Activated T-helper 1 cell treated with Interleukin-2 at 50 U/mL for 16 hours (primary cell): ENCODE data around the gene TMEM164.
"Not testable (repeated sequence)": the region's sequence is repeated elsewhere in the genome, so short reads cannot be mapped to it uniquely, and the experiment has no call there.

Experiments
- DNase-seq: peaks from one replicate; pipeline ENCODE4 v3.0.0-alpha.2; 2020; ENCODE audit warnings: low read depth

Gene TMEM164

GRCh38 chrX:110132450-110133114, 129.7 kb downstream of the TMEM164 start:
- no peak for DNase-seq

DNA sequence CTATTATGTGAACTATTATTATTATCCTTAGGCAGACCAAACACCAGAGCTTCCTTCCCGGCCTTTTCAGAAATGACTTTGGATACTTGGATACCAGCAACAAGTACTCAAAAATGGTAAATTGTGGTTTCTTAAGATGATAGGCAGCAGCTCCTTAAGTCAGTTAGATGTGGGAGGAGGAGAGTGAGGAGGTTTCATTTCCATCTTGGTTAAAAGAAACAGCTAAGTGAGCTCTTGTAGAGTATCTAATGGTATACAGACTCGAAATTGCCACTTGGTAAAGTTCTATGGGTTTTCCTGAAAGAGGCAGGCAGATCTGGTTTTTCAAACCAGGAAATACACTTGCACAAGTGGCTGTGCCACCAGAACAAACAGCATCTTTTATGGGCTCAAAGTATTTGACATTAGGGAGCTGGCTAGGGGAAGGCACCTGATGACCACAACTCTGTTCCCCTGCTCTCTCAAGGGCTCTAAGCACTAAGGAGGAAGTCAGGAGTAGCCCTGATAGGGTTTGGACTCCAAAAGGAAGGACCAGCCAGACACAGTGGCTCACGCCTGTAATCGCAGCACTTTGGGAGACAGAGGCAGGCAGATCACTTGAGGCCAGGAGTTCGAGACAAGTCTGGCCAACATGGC, 130.9 kb downstream of the TMEM164 start:
- no peak for DNase-seq

DNA sequence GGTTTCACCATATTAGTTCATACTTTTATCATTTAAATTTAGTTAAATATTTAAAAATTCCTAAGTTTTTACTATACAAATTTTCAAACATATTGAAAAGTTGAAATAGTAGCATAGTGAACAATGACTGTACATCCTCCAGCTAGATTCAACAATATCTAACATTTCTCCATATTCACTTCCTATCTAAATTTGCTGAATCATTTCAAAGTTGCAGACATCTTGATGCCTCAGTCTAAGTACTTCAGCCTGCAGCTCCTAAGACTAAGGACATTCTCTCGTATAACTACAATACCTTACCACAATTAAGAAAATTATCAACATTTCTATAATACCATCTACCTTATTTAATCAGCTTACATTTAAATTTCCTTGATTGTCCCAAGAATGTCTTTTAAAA, 132.7 kb downstream of the TMEM164 start:
- DNase-seq, result no peak

GRCh38 chrX:110136136-110136535, 133.2 kb downstream of the TMEM164 start:
- no peak for DNase-seq

GRCh38 chrX:110138557-110138956, 135.6 kb downstream of the TMEM164 start:
- DNase-seq, result no peak

DNA sequence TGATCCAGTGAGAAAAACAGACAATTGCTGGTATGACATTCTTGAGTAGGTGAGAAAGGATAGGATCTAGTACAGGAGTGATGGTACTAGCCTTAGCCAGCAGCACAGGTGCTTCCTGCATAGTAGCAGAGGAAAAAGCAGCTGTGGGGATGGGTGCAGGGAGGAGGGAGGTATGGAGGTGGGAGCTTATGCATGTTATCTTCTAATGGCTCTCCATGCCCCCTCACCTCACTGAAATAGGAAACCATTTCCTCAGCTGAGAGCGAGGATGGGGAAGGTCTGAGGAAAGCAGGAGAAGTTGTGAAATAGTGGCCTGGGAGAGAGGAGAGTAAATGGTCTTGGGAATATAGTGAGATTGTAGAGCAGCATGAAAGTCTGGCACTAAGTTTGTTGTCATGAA, 136.3 kb downstream of the TMEM164 start:
- DNase-seq, result no peak

DNA sequence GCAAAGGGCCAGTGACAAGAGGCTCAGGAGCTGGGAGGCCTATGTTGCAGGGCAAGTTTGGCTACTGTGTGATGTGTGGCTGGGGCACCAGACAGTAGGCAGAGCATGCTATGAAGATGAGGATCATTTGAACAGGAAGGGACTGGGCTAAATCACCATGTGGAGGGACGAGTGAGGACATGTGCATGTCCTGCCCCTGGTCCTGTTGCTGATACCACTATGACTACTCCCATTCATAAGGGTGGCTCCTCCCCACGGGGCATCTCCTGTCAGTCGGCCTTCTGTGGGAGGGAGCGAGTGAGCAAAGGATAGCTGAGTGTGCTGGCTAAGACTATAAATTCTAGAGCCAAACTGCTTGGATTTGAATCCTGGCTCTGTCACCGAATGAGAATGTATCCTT, 139.2 kb downstream of the TMEM164 start:
- DNase-seq, result no peak

GRCh38 chrX:110143454-110144210, 140.7 kb downstream of the TMEM164 start:
- no peak for DNase-seq

DNA sequence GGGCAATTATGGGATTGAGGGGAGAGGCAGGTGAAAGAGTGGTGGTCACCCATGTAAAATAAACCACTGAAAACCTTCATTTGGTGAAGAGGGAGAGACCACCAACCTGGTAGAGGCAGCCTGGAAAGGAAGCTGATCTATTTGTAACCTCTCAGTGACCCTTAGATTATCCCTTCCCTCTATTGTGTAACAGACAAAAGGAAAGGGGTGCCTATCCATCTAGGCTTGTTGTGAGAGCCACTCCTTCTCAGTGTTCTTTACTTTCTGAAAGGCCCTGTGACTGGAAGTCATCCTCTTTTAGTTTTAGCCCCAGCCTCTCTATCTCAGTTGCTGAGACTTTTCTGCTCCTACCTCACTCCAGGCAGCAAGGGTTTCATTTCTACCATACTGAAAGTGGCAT, 142.4 kb downstream of the TMEM164 start:
- DNase-seq, result no peak

DNA sequence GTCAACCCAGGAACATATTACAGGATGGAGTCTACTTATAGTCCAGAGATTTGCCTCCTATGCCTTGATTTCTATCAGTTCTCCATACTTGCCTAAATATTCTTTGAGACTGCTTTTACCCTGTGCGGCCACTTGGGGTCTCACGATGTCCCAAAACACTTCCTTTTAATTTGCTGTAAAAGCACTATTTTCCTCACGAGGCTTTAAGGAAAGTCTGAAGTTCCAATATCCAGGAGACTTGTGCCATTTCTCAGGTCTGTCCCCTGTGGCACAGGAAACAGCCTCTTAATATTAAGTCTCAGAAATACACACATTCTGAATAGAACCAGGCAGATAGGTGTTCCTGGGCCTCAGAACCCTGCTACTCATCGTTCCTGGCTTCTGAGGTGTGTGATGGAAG, 142.9 kb downstream of the TMEM164 start:
- no peak for DNase-seq

DNA sequence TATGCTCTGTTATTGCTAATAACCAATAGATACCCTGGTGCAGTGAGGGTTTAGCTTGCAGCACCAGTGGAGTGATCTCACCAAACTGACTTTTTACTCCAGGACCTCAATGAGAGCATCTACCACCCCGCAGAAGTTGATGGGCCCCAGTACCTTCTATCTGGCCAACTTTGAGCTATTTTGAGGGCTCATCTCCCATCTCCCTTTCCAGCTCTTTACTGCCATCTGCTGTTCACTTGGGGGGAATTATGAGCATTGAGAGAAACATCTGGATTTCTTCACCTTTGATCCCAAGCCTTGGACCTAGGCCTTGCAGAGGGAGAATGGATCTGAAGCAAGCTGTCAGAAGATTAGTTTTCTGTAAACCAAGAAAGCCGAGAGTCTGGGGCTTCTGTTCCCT, 143.6 kb downstream of the TMEM164 start:
- no peak for DNase-seq

DNA sequence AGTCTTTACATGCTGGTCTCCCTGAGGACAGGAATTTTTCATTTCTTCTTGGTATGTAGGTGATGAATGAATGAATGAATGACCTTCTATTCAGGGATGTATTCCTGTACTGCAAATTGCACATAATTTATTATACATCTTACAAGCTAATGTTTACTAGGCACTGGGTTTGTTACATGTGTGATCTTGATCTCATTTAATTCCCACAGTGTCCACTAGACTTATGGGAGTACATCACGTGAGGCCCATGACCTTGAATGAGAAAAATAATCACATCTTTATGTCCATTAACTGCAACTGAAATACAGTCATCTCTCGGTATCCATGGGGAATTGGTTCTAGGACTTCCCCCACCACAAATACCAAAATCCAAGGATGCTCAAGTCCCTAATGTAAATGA, 150.3 kb downstream of the TMEM164 start:
- no peak for DNase-seq

DNA sequence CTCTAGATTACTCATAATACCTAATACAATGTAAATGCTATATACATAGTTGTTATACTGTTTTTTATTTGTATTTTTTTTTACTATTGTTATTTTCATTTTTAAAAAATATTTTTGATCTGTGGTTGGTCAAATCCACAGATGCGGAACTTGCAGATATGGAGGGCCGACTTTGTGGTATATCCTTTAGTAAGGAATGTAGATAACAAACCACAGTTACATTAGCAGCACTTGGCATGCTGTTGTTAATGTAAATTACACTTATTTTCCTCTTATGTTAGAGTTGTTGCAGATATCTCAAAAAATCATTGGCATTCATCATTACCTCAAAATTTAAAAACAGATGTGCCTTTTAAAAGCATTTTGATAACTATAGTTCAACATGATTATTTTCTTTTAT, 151.0 kb downstream of the TMEM164 start:
- DNase-seq, result no peak

GRCh38 chrX:110154328-110154727, 151.4 kb downstream of the TMEM164 start:
- not testable (repeated sequence) for DNase-seq

DNA sequence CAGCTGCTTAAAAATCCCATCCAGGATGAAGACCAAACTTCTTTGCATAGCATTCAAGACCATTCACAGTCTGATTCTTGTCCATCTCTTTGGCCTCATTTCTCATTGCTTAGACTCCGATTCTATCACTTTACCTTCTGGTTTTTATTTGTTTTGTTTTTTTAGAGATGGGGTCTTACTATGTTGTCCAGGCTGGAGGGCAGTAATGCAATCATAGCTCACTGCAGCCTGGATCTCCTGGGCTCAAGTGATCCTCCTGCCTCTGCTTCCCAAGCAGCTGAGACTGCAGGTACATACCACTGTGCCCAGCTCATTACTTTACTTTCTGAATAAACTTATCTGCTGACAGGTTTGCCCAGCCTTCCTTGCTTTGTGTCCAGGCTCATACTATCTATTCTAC, 152.8 kb downstream of the TMEM164 start:
- DNase-seq, result no peak

DNA sequence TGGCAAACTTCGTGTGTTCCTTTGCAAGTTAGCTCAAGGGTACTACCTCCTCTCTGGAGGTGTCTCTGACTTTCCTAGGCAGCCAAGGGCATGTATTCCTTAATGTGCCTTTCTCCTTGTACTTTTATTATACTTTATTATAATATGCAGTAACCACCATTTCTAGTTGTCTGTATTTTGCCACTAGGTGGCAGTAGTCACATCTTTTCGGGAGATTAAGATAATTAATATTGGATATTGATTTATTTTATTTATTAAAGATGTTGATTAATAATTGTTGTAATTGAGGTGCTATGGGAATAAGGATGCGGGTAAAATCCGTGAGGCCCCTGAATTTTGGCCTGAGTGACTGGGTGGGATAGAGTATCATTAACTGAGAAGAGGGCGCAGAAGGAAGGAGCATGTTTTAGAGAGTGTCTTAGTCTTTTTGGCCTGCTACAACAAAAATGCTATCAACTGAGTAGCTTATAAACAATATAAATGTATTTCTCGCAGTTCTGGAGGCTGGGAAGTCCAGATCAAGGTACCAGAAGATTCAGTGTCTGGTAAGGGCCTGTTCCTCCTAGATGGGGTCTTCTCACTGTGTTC, 153.3 kb downstream of the TMEM164 start:
- DNase-seq, result no peak

DNA sequence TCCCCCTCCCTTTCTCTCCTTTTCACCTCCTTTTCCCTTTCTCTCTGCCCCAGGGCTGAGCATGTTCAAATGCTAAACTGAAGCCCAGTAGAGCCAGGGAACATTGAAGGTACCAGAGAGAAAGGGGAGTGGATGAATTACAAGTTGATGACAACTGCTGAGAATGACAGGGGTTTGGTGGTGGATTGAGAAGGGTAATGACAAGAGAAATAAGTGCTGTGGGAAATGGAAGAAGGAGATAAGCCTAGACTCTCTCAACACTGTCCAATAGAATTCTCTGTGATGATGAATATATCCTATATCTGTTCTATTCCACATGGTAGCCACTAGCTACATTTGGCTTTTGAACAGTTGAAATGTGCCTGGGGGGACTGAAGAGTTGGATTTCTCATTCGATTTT, 154.5 kb downstream of the TMEM164 start:
- DNase-seq, result no peak

GRCh38 chrX:110159235-110159634, 156.3 kb downstream of the TMEM164 start:
- DNase-seq, result no peak

DNA sequence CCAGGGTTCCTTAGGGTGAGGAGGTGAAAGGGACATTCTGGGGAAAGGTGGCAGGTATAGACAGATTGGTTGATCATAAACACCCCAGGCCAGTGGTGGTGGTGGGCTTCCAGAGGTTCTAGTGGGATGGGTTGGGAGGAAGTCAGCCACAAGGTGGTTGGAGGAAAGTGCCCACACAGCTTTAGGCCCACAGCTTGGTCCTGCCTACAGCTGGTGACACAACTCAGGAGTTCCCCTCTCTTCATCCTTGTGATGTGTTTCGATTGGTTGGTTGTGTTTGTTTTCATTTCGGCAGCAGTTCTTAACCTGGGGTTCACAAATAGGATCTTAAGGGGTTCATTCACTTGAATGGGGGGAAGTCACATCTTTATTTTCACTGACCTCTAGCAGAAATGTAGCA, 157.0 kb downstream of the TMEM164 start:
- no peak for DNase-seq

DNA sequence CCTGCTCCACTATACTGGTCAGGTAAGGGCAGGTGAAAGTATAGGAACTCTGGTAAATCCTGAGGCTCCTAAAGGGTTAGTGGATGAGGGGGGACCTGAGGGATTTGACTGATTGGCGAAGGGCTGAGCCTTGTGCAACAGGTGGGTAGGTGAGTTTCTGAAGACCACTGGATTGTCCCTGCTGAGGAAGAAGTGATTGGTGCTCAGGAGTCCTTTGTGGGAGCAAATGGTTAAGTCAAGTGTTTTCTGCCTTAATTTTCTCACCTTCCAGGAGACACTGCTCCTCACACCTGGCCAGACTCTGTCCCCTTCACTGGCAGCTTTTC, 158.4 kb downstream of the TMEM164 start:
- DNase-seq, result no peak

DNA sequence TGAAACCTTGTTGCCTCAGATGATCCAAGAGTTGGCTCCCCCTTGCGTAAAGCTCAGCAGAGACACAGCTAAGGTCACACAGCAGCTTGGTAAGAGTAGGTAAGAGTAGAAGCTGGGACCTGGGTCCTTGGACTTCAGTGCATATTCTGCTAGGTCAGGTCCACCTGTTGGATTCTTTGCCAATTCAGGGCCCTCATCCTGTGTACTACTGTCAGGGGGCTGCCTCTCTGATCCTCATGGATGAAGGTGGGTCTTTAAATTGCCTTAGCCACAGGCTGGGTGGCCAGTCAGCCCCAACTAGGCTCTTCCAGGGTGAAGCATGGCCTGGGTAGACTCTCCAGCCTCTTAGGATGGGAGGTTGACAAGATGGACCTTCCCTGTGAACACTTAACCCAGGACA, 159.2 kb downstream of the TMEM164 start:
- no peak for DNase-seq

DNA sequence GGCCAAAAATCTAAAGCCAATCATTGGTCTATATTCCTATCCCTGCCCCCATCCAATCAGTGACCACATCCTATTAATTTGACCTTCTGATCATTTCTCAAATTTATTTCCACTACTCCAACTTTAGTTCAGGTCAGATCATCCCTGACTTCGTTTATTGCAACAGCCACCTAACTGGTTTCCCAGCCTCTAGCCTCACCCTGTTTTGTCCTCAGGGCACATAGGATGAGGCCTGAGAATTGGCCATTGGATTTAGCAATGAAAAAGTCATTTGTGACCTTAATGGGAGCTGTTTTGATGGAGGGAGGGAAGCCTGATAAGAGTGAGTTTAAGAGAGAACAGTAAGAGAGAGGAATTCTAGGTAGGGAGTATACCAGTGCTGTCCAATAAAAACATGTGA, 160.0 kb downstream of the TMEM164 start:
- DNase-seq, result no peak

DNA sequence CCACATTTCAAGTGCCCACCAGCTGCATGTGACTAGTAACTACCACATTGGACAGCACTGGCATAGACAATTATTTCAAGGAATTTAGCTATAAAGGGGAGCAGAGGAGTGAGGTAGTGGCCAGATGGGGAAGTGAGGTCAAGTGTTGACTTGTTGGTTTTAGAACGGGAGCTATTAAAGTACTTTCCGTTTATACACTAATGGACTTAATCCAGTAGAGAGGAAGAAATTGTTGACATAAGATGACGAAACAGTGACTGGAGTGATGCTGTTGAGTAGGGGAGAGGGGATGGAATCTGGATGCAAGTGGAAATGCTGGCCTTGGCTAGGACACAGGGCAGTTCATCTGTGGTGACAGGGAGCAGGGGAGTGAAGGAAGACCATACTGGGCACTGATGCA, 160.6 kb downstream of the TMEM164 start:
- no peak for DNase-seq
